ENCODE results near the gene VSIR. TPM values are rescaled to one million over a fixed set of nuclear protein-coding genes. Genes with fewer than 3 reads are reported as not detected.
A peak's percentile ranks its signal among the peaks of the same experiment; 100 is the strongest.

Gene VSIR
- total and polyA plus RNA-seq, 9 donors = 23.5 to 45.0 (median 33.9) TPM

GRCh38 chr10:71816936-71817618, 43.8 kb upstream of the VSIR start:
- Histone ChIP-seq H3K27me3 (ENCODE audit: control insufficient read depth, insufficient read depth, low read length) (no peaks in the 10 kb centered on the region), H3K4me1 (ENCODE audit: control insufficient read depth, insufficient read depth, low read length) (peaks cover 17% of the 10 kb centered on the region), H3K4me3 (ENCODE audit: low read length) (no peak overlapping the region), H3K9me3 (replicated peaks; ENCODE audit: control insufficient read depth, low read depth, low read length) (no peaks in the 10 kb centered on the region), H3K27ac (ENCODE audit: low read length) (peak overlapping the region; percentile 20), H3K36me3 (ENCODE audit: control insufficient read depth, insufficient read depth, low read length) (peaks cover 83% of the 10 kb centered on the region)
- WGBS (ENCODE audit: insufficient coverage) = 92% methylated on average over 2 of the region's 8 CpGs
- DNase-seq = no peak

GRCh38 chr10:71816421-71816851, 43.1 kb upstream of the VSIR start:
- 95% methylated on average over 10 of the region's 12 CpGs for WGBS (ENCODE audit: insufficient coverage)
- DNase-seq = no peak
- Histone ChIP-seq H3K4me3 (ENCODE audit: low read length) (no peak overlapping the region), H3K27ac (ENCODE audit: low read length) (no peak overlapping the region), H3K9me3 (replicated peaks; ENCODE audit: control insufficient read depth, low read depth, low read length) (no peaks in the 10 kb centered on the region), H3K4me1 (ENCODE audit: control insufficient read depth, insufficient read depth, low read length) (peaks cover 17% of the 10 kb centered on the region), H3K36me3 (ENCODE audit: control insufficient read depth, insufficient read depth, low read length) (peaks cover 77% of the 10 kb centered on the region), H3K27me3 (ENCODE audit: control insufficient read depth, insufficient read depth, low read length) (no peaks in the 10 kb centered on the region)

- H3K27ac ChIP-seq (ENCODE audit: low read length) = no peak overlapping the region
- peaks cover 68% of the 10 kb centered on the region for H3K36me3 ChIP-seq (ENCODE audit: control insufficient read depth, insufficient read depth, low read length)
- H3K4me3 ChIP-seq (ENCODE audit: low read length) = no peak overlapping the region
- no peak for DNase-seq
- no peaks in the 10 kb centered on the region for H3K9me3 ChIP-seq (replicated peaks; ENCODE audit: control insufficient read depth, low read depth, low read length)
- 77% methylated on average over 4 of the region's 15 CpGs for WGBS (ENCODE audit: insufficient coverage)
- no peaks in the 10 kb centered on the region for H3K27me3 ChIP-seq (ENCODE audit: control insufficient read depth, insufficient read depth, low read length)
- peaks cover 17% of the 10 kb centered on the region for H3K4me1 ChIP-seq (ENCODE audit: control insufficient read depth, insufficient read depth, low read length)
Observed at GRCh38 chr10:71815515-71816130, 42.3 kb upstream of the VSIR start.

- no peak for DNase-seq
- H3K4me3 ChIP-seq (ENCODE audit: low read length) = no peak overlapping the region
- no peaks in the 10 kb centered on the region for H3K27me3 ChIP-seq (ENCODE audit: control insufficient read depth, insufficient read depth, low read length)
- WGBS (ENCODE audit: insufficient coverage) = 87% methylated on average over 17 of the region's 26 CpGs
- H3K4me1 ChIP-seq (ENCODE audit: control insufficient read depth, insufficient read depth, low read length) = peaks cover 17% of the 10 kb centered on the region
- H3K9me3 ChIP-seq (replicated peaks; ENCODE audit: control insufficient read depth, low read depth, low read length) = no peaks in the 10 kb centered on the region
- H3K36me3 ChIP-seq (ENCODE audit: control insufficient read depth, insufficient read depth, low read length) = peaks cover 63% of the 10 kb centered on the region
- H3K27ac ChIP-seq (ENCODE audit: low read length) = no peak overlapping the region
Observed at GRCh38 chr10:71814922-71815411, 41.6 kb upstream of the VSIR start.

- Histone ChIP-seq H3K9me3 (replicated peaks; ENCODE audit: control insufficient read depth, low read depth, low read length) (no peaks in the 10 kb centered on the region), H3K4me3 (ENCODE audit: low read length) (no peak overlapping the region), H3K36me3 (ENCODE audit: control insufficient read depth, insufficient read depth, low read length) (peaks cover 43% of the 10 kb centered on the region), H3K27ac (ENCODE audit: low read length) (no peak overlapping the region), H3K27me3 (ENCODE audit: control insufficient read depth, insufficient read depth, low read length) (no peaks in the 10 kb centered on the region), H3K4me1 (ENCODE audit: control insufficient read depth, insufficient read depth, low read length) (peaks cover 16% of the 10 kb centered on the region)
- DNase-seq = no peak
- 65% methylated on average over 6 of the region's 11 CpGs for WGBS (ENCODE audit: insufficient coverage)
Observed at GRCh38 chr10:71812913-71813590, 39.7 kb upstream of the VSIR start.

GRCh38 chr10:71812016-71812912, 38.9 kb upstream of the VSIR start:
- DNase-seq = peak; percentile 44
- Histone ChIP-seq H3K4me3 (ENCODE audit: low read length) (no peak overlapping the region), H3K4me1 (ENCODE audit: control insufficient read depth, insufficient read depth, low read length) (peaks cover 8% of the 10 kb centered on the region), H3K9me3 (replicated peaks; ENCODE audit: control insufficient read depth, low read depth, low read length) (no peaks in the 10 kb centered on the region), H3K27me3 (ENCODE audit: control insufficient read depth, insufficient read depth, low read length) (peaks cover under 1% of the 10 kb centered on the region), H3K36me3 (ENCODE audit: control insufficient read depth, insufficient read depth, low read length) (peaks cover 36% of the 10 kb centered on the region), H3K27ac (ENCODE audit: low read length) (no peak overlapping the region)
- 44% methylated on average over 19 of the region's 22 CpGs for WGBS (ENCODE audit: insufficient coverage)

GRCh38 chr10:71811351-71811750, 38.0 kb upstream of the VSIR start:
- no peaks in the 10 kb centered on the region for H3K4me1 ChIP-seq (ENCODE audit: control insufficient read depth, insufficient read depth, low read length)

GRCh38 chr10:71810048-71810750, 36.9 kb upstream of the VSIR start:
- Histone ChIP-seq H3K9me3 (replicated peaks; ENCODE audit: control insufficient read depth, low read depth, low read length) (no peaks in the 10 kb centered on the region), H3K36me3 (ENCODE audit: control insufficient read depth, insufficient read depth, low read length) (peaks cover 16% of the 10 kb centered on the region), H3K4me1 (ENCODE audit: control insufficient read depth, insufficient read depth, low read length) (peaks cover 3% of the 10 kb centered on the region), H3K27ac (ENCODE audit: low read length) (no peak overlapping the region), H3K27me3 (ENCODE audit: control insufficient read depth, insufficient read depth, low read length) (peaks cover 9% of the 10 kb centered on the region), H3K4me3 (ENCODE audit: low read length) (no peak overlapping the region)
- WGBS (ENCODE audit: insufficient coverage) = no CpG with 5 or more reads among the region's 13 CpGs
- no peak for DNase-seq

More at GRCh38 chr10:71811351-71811750, 38.0 kb upstream of the VSIR start:
- WGBS (ENCODE audit: insufficient coverage) = 88% methylated on average over 18 of the region's 19 CpGs
- no peak overlapping the region for H3K4me3 ChIP-seq (ENCODE audit: low read length)
- peaks cover 26% of the 10 kb centered on the region for H3K36me3 ChIP-seq (ENCODE audit: control insufficient read depth, insufficient read depth, low read length)
- peaks cover 2% of the 10 kb centered on the region for H3K27me3 ChIP-seq (ENCODE audit: control insufficient read depth, insufficient read depth, low read length)
- DNase-seq = no peak
- H3K9me3 ChIP-seq (replicated peaks; ENCODE audit: control insufficient read depth, low read depth, low read length) = no peaks in the 10 kb centered on the region
- no peak overlapping the region for H3K27ac ChIP-seq (ENCODE audit: low read length)

- DNase-seq = no peak
- Histone ChIP-seq H3K9me3 (replicated peaks; ENCODE audit: control insufficient read depth, low read depth, low read length) (no peaks in the 10 kb centered on the region), H3K4me3 (ENCODE audit: low read length) (no peak overlapping the region), H3K36me3 (ENCODE audit: control insufficient read depth, insufficient read depth, low read length) (peaks cover 10% of the 10 kb centered on the region), H3K27me3 (ENCODE audit: control insufficient read depth, insufficient read depth, low read length) (peaks cover 9% of the 10 kb centered on the region), H3K27ac (ENCODE audit: low read length) (no peak overlapping the region), H3K4me1 (ENCODE audit: control insufficient read depth, insufficient read depth, low read length) (peaks cover 3% of the 10 kb centered on the region)
- WGBS (ENCODE audit: insufficient coverage) = 86% methylated on average over 24 of the region's 25 CpGs
Observed at GRCh38 chr10:71809628-71810027, 36.3 kb upstream of the VSIR start.

Measured in muscle of leg (tissue), 11 donors.